ENCODE results near the gene ATP9B. TPM values are rescaled to one million over a fixed set of nuclear protein-coding genes. Genes with fewer than 3 reads are reported as not detected.

Gene ATP9B
- total RNA-seq, 1 experiment from 2014 or later, result 20.9 TPM

- WGBS (ENCODE audit: extremely low coverage, insufficient read length, low lambda C conversion rate), result no CpG with 5 or more reads among the region's 3 CpGs
- Histone ChIP-seq H4K20me1 (ENCODE audit: control insufficient read depth, insufficient read depth, insufficient read length) (no peaks in the 10 kb centered on the region), H3K23ac (ENCODE audit: insufficient read length, low read depth, low read length) (no peak overlapping the region), H3K79me2 (ENCODE audit: insufficient read depth, low read length) (no peaks in the 10 kb centered on the region), H2BK15ac (ENCODE audit: low read depth, low read length) (no peak overlapping the region), H3K14ac (ENCODE audit: insufficient read depth, low read length) (no peak overlapping the region), H2BK20ac (ENCODE audit: low read depth, low read length, poor library complexity, severe bottlenecking) (no peak overlapping the region), H3K9me3 (ENCODE audit: control insufficient read depth, low read depth, low read length) (no peaks in the 10 kb centered on the region), H3T11ph (ENCODE audit: low read length) (no peak overlapping the region), H3K18ac (ENCODE audit: insufficient read length, low read depth, low read length) (no peak overlapping the region), H3K27me3 (ENCODE audit: insufficient read depth, low read length) (no peaks in the 10 kb centered on the region), H3K9ac (ENCODE audit: extremely low read depth, insufficient read length, low read length) (no peak overlapping the region), H2AK5ac (ENCODE audit: insufficient read length, low read length) (no peak overlapping the region), H3K79me1 (ENCODE audit: insufficient read depth, low read depth, low read length, poor library complexity, severe bottlenecking) (no peaks in the 10 kb centered on the region), H3K23me2 (ENCODE audit: insufficient read length, low read depth, low read length, poor library complexity, severe bottlenecking) (no peaks in the 10 kb centered on the region), H2BK5ac (ENCODE audit: insufficient read length, low read length) (no peak overlapping the region), H2AFZ (ENCODE audit: low read length) (no peak overlapping the region), H3K27ac (ENCODE audit: insufficient read length, low read depth, low read length) (no peak overlapping the region), H2BK12ac (ENCODE audit: insufficient read length, low read depth, low read length) (no peak overlapping the region), H4K5ac (ENCODE audit: insufficient read length, low read depth, low read length) (no peak overlapping the region), H3K4me2 (ENCODE audit: insufficient read depth, insufficient read length, low read length) (no peak overlapping the region), H4K8ac (replicated peaks; ENCODE audit: insufficient read length, low read depth, low read length) (no peak overlapping the region), H3K4ac (ENCODE audit: low read depth, low read length) (no peak overlapping the region), H3K4me1 (ENCODE audit: insufficient read depth, low read length) (peaks cover 2% of the 10 kb centered on the region; the same call in 1 of the 2 replicates), H4K91ac (ENCODE audit: insufficient read length, low read depth, low read length) (no peak overlapping the region), H2BK120ac (ENCODE audit: low read depth, low read length, poor library complexity, severe bottlenecking) (no peak overlapping the region), H3K56ac (ENCODE audit: insufficient read length, low read depth, low read length) (no peak overlapping the region)
- no peak overlapping the region for H3K4me3 Mint-ChIP-seq
- DNase-seq, result no peak
- peaks cover 28 to 44% of the 10 kb centered on the region in 2 experiments for H3K4me1 Mint-ChIP-seq
- peaks cover 6% of the 10 kb centered on the region for H3K27me3 Mint-ChIP-seq (ENCODE audit: low read depth)
- no peaks in the 10 kb centered on the region for H3K36me3 Mint-ChIP-seq (ENCODE audit: insufficient read depth in 1 of 3, low read depth in 3 of 3)
- H3K27ac Mint-ChIP-seq, result no peak overlapping the region; a peak in 1 of 7 replicates
- TF ChIP-seq CTCF (conservative IDR thresholded peaks at IDR 0.05), result no peak
- no peaks in the 10 kb centered on the region for H3K9me3 Mint-ChIP-seq
These were observed 116.5 kb downstream of the ATP9B start for GRCh38 chr18:79185648-79186047.
